H1 (cell line): ENCODE data around the gene PLXNA4. TPM values are rescaled to one million over a fixed set of nuclear protein-coding genes. Genes with fewer than 3 reads are reported as not detected.

Experiments used
- CTCF ChIA-PET: fragments of 300-600 bp; sonication (Branson Sonifier 250); formaldehyde crosslinking; loops from one replicate; lab custom pipeline; 2021; ENCODE audit not compliant: partially characterized antibody; lab: Charles Lee
- POLR2A ChIA-PET: fragments of 300-600 bp; sonication (Branson Sonifier 250); formaldehyde crosslinking; loops from one replicate; lab custom pipeline; 2021; ENCODE audit warnings: inconsistent platforms; ENCODE audit not compliant: partially characterized antibody; lab: Charles Lee
- DNase-seq, 2 experiments: peaks; one replicate each; pipeline versions ENCODE4 v3.0.0 to v3.0.0-alpha.2; 2010 to 2022; ENCODE audit warnings: low spot score in 2 of 2, low read depth in 1 of 2, mixed read lengths in 1 of 2
- FAIRE-seq: peaks from 2 replicates; lab custom pipeline; 2011; peaks lifted over from hg19 to GRCh38; lab: Jason Lieb, UNC
- H2AFZ ChIP-seq: 2 replicates; pipeline ENCODE4 v1.8.1; 2012; ENCODE audit warnings: low read length, inconsistent platforms
- H2AK5ac ChIP-seq: 2 replicates; pipeline ENCODE4 v1.6.1; 2013; ENCODE audit warnings: low read depth, low read length
- H2BK120ac ChIP-seq: replicated peaks from 2 replicates; pipeline ENCODE3; 2013; ENCODE audit warnings: low read depth, low read length, inconsistent platforms
- H2BK12ac ChIP-seq: 2 replicates; pipeline ENCODE4 v1.6.1; 2013; ENCODE audit warnings: low read depth, low read length
- H2BK15ac ChIP-seq: 2 replicates; pipeline ENCODE4 v1.6.1; 2013; ENCODE audit warnings: low read length
- H2BK20ac ChIP-seq: 2 replicates; pipeline ENCODE4 v1.6.1; 2013; ENCODE audit warnings: low read length
- H2BK5ac ChIP-seq: 2 replicates; pipeline ENCODE4 v1.6.1; 2013; ENCODE audit warnings: low read depth, low read length
- H3K14ac ChIP-seq: 2 replicates; pipeline ENCODE4 v1.6.1; 2013; ENCODE audit warnings: inconsistent platforms; ENCODE audit not compliant: insufficient read length
- H3K18ac ChIP-seq: 2 replicates; pipeline ENCODE4 v1.6.1; 2013; ENCODE audit warnings: low read length; ENCODE audit errors: extremely low read depth
- H3K23ac ChIP-seq: 2 replicates; pipeline ENCODE4 v1.6.1; 2013; ENCODE audit warnings: inconsistent platforms; ENCODE audit not compliant: insufficient read length
- H3K23me2 ChIP-seq: 2 replicates; pipeline ENCODE4 v1.6.1; 2013; ENCODE audit warnings: low read depth, low read length
- H3K27ac ChIP-seq: 2 replicates; pipeline ENCODE4 v1.6.1; 2011; ENCODE audit warnings: low read depth, low read length, inconsistent platforms
- H3K27me3 ChIP-seq, 4 experiments: replicated peaks in 1 of 4; 1 replicate in 1 of 4; 2 replicates in 3 of 4; pipeline versions ENCODE4 v1.6.1 to v1.8.1; 2011 to 2013; ENCODE audit warnings: low read length in 3 of 4, mild to moderate bottlenecking in 3 of 4, inconsistent platforms in 2 of 4, mixed read lengths in 2 of 4, moderate library complexity in 1 of 4; ENCODE audit not compliant: control insufficient read depth in 3 of 4, insufficient read depth in 3 of 4; ENCODE audit errors: extremely low read depth in 1 of 4
- H3K36me3 ChIP-seq, 4 experiments: 2 replicates each; pipeline versions ENCODE4 v1.6.1 to v1.8.1; 2011 to 2013; ENCODE audit warnings: mild to moderate bottlenecking in 4 of 4, low read length in 3 of 4, moderate library complexity in 2 of 4, control low read depth in 1 of 4, inconsistent platforms in 1 of 4; ENCODE audit not compliant: insufficient read depth in 4 of 4, control insufficient read depth in 2 of 4
- H3K4ac ChIP-seq: replicated peaks from 2 replicates; pipeline ENCODE3; 2013; ENCODE audit warnings: low read length, low read depth, mixed read lengths, inconsistent platforms; ENCODE audit not compliant: insufficient read length
- H3K4me1 ChIP-seq, 4 experiments: replicated peaks in 1 of 4; 1 replicate in 1 of 4; 2 replicates in 3 of 4; pipeline versions ENCODE4 v1.6.1 to v1.8.1; 2011 to 2013; ENCODE audit warnings: low read length in 3 of 4, inconsistent platforms in 2 of 4, mixed read lengths in 1 of 4; ENCODE audit not compliant: insufficient read depth in 4 of 4, control insufficient read depth in 3 of 4
- H3K4me2 ChIP-seq, 2 experiments: 2 replicates each; pipeline versions ENCODE4 v1.6.1 to v1.8.1; 2011 to 2013; ENCODE audit warnings: low read depth in 2 of 2, low read length in 2 of 2, control low read depth in 1 of 2, inconsistent platforms in 1 of 2, mild to moderate bottlenecking in 1 of 2; ENCODE audit not compliant: insufficient read depth in 1 of 2
- H3K4me3 ChIP-seq, 4 experiments: fragments of 200-600, 300-600 bp in 1 of 4; sonication (generic), shearing (Covaris generic), sonication (Bioruptor Twin) in 1 of 4; 2 replicates each; pipeline versions ENCODE4 v1.5.1 to v1.8.1; 2011 to 2016; ENCODE audit warnings: low read length in 4 of 4, low read depth in 3 of 4, control low read depth in 2 of 4, inconsistent platforms in 2 of 4, mild to moderate bottlenecking in 2 of 4, mixed read lengths in 1 of 4, moderate library complexity in 1 of 4; ENCODE audit not compliant: insufficient read depth in 2 of 4; ENCODE audit errors: extremely low read depth in 1 of 4
- H3K56ac ChIP-seq: replicated peaks from 2 replicates; pipeline ENCODE3; 2013; ENCODE audit warnings: low read depth, mild to moderate bottlenecking, mixed read lengths, low read length, inconsistent platforms; ENCODE audit not compliant: insufficient read length
- H3K79me1 ChIP-seq: 2 replicates; pipeline ENCODE4 v1.6.1; 2013; ENCODE audit warnings: low read depth, low read length, control low read depth
- H3K79me2 ChIP-seq, 2 experiments: 2 replicates each; pipeline versions ENCODE4 v1.6.1 to v1.8.1; 2012 to 2013; ENCODE audit warnings: low read length in 2 of 2, mild to moderate bottlenecking in 2 of 2, inconsistent platforms in 1 of 2; ENCODE audit not compliant: insufficient read depth in 2 of 2, control insufficient read depth in 1 of 2
- H3K9ac ChIP-seq, 4 experiments: replicated peaks in 1 of 4; 1 replicate in 1 of 4; 2 replicates in 3 of 4; pipeline versions ENCODE4 v1.6.1 to v1.8.1; 2011 to 2013; ENCODE audit warnings: low read depth in 3 of 4, low read length in 3 of 4, control low read depth in 2 of 4, mild to moderate bottlenecking in 2 of 4, moderate library complexity in 2 of 4, inconsistent platforms in 1 of 4; ENCODE audit errors: extremely low read depth in 1 of 4
- H3K9me3 ChIP-seq, 2 experiments: 2 replicates each; pipeline versions ENCODE4 v1.6.1 to v1.8.1; 2012 to 2013; ENCODE audit warnings: mild to moderate bottlenecking in 2 of 2, moderate library complexity in 2 of 2, control low read depth in 1 of 2, inconsistent platforms in 1 of 2, low read depth in 1 of 2, low read length in 1 of 2, mixed read lengths in 1 of 2; ENCODE audit not compliant: insufficient read depth in 2 of 2
- H4K20me1 ChIP-seq, 2 experiments: replicated peaks in 1 of 2; 2 replicates each; pipeline versions ENCODE3 to v1.8.1; 2011 to 2013; ENCODE audit warnings: inconsistent platforms in 2 of 2, low read length in 2 of 2, mild to moderate bottlenecking in 1 of 2; ENCODE audit not compliant: insufficient read depth in 2 of 2, control insufficient read depth in 1 of 2
- H4K5ac ChIP-seq: 2 replicates; pipeline ENCODE4 v1.6.1; 2013; ENCODE audit warnings: low read length, low read depth, mixed read lengths, inconsistent platforms; ENCODE audit not compliant: insufficient read length
- H4K8ac ChIP-seq: 2 replicates; pipeline ENCODE4 v1.8.0; 2013; ENCODE audit warnings: mild to moderate bottlenecking, moderate library complexity, low read length, inconsistent platforms; ENCODE audit not compliant: insufficient read depth; ENCODE audit errors: extremely low read depth
- H4K91ac ChIP-seq: replicated peaks from 2 replicates; pipeline ENCODE3; 2013; ENCODE audit warnings: low read length, mixed read lengths, inconsistent platforms; ENCODE audit not compliant: insufficient read length
- KDM1A ChIP-seq: fragments of 200-600, 300-600 bp; sonication (generic); IDR thresholded peaks from 2 replicates; pipeline ENCODE4 v1.7.1; 2016; ENCODE audit warnings: mild to moderate bottlenecking, low read length, borderline replicate concordance
- POLR2AphosphoS5 ChIP-seq: IDR thresholded peaks from 2 replicates; pipeline ENCODE4 v1.6.1; 2011; ENCODE audit warnings: low read depth, low read length
- SUZ12 ChIP-seq: fragments of 200-600 bp; sonication (generic); IDR thresholded peaks from 2 replicates; pipeline ENCODE4 v1.6.1; 2012; ENCODE audit warnings: mild to moderate bottlenecking, inconsistent platforms, low read length, moderate library complexity, mixed read lengths
- TAF7 ChIP-seq: optimal IDR thresholded peaks from 2 replicates; pipeline ENCODE3; 2011; ENCODE audit warnings: low read depth, mild to moderate bottlenecking, inconsistent platforms, low read length, moderate library complexity, borderline replicate concordance
- WGBS, 2 experiments: shearing (Covaris generic) in 1 of 2; methylation state at CpG; one replicate each; pipeline versions ENCODE4 v1.1.6 to v1.1.7; 2013 to 2015; ENCODE audit warnings: low lambda C conversion rate in 2 of 2, mixed read lengths in 2 of 2, inconsistent platforms in 1 of 2, low coverage in 1 of 2, missing lambda C conversion rate in 1 of 2; ENCODE audit not compliant: insufficient replicate concordance in 2 of 2, insufficient coverage in 1 of 2, insufficient read length in 1 of 2; ENCODE audit errors: extremely low coverage in 1 of 2, missing lambda C conversion rate in 1 of 2; 5-methylcytosine and 5-hydroxymethylcytosine counted together
- polyA plus RNA-seq, 7 experiments: library from polyadenylated mRNA; depleted of rRNA in 3 of 7; stranded (reverse) in 5 of 7; unstranded in 2 of 7; fragments of >200 nt in 5 of 7; fragments of 200-250 nt in 2 of 7; gene quantifications; 1 replicate in 5 of 7; 2 replicates in 1 of 7; 4 replicates in 1 of 7; pipeline versions ENCODE4 v1.2.1 to v1.2.3, GENCODE V29; 2011 to 2013; ENCODE audit warnings: missing spikeins in 2 of 7, mixed read lengths in 2 of 7
- total RNA-seq: library from RNA; stranded (reverse); fragmentation: NEBNext Ultra II Directional; extraction: Animal tissue kit (Norgen Biotek cat#: 25700); gene quantifications from 2 replicates; pipeline ENCODE4 v1.2.1, GENCODE V29; 2021

PLXNA4 gene
- total and polyA plus RNA-seq, 2 of the 8 experiments (the other 6 are each of a cell fraction or from before 2014, with no cell fraction given) = 0.76 to 0.79 TPM

GRCh38 chr7:132220060-132220459, 356.2 kb downstream of the PLXNA4 start:
- Histone ChIP-seq H3K4me3 (no peak overlapping the region), H2BK15ac (no peak overlapping the region), H4K91ac (no peak overlapping the region), H3K4ac (no peak overlapping the region), H3K27me3 (no peaks in the 10 kb centered on the region), H2BK20ac (no peak overlapping the region), H2BK5ac (no peak overlapping the region), H3K23me2 (no peaks in the 10 kb centered on the region), H2BK120ac (no peak overlapping the region), H3K9ac (no peak overlapping the region), H3K79me1 (no peaks in the 10 kb centered on the region), H3K23ac (no peak overlapping the region), H3K9me3 (no peaks in the 10 kb centered on the region), H4K8ac (no peak overlapping the region), H2BK12ac (no peak overlapping the region), H3K14ac (no peak overlapping the region), H3K4me1 (peaks cover 0 to 5% (median 2%) of the 10 kb centered on the region in 4 experiments; a peak in 3 of 7 replicates), H3K56ac (no peak overlapping the region), H4K5ac (no peak overlapping the region), H3K4me2 (no peak overlapping the region), H3K36me3 (no peaks in the 10 kb centered on the region), H2AK5ac (no peak overlapping the region), H4K20me1 (no peaks in the 10 kb centered on the region), H3K18ac (no peak overlapping the region), H2AFZ (no peak overlapping the region), H3K79me2 (no peaks in the 10 kb centered on the region), H3K27ac (no peak overlapping the region)
- DNase-seq (no peak), FAIRE-seq (no peak)
- WGBS, 2 experiments = 94% methylated on average over 1 of the region's 1 CpG; no CpG with 5 or more reads in 1 of the 2 experiments
- TF ChIP-seq TAF7 (no peak), SUZ12 (no peak), KDM1A (no peak), POLR2AphosphoS5 (no peak)
- ChIA-PET POLR2A (no interaction called here), CTCF (interaction anchor here (0.6 to 2.3 kb wide), 3 partner anchors 9 to 50 kb away, joined by 3 to 8 read pairs (median 3); no protein-coding TSS in a partner anchor)
